ENCODE results near the gene KPNA4.

DNA sequence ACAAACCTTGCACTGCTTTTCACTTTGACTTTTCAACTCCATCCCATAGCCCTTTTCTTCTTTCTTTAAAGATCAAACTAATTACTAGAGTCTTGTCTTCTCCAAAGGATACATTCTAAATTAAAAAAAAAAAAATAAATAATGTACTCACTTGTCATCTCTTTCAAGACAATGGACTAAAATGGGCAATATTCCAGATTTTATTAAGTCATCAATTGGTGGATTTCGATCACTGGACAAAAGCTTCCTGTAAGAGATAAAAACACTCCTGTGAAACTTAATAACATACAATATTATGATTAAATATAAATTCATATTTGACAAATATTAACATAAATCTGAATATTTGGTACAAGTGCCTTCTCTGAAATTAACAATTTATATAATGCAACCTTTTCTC is 34.1 kb downstream of the KPNA4 start:
- TF ChIP-seq RFX5 (IDR thresholded peaks at IDR 0.05) (no peak), RNF2 (IDR thresholded peaks at IDR 0.05; ENCODE audit: borderline replicate concordance, low read depth) (no peak), ZNF302 (CRISPR knock-in tag; IDR thresholded peaks at IDR 0.05) (no peak)
- TF ChIP-seq, protein P1, sequence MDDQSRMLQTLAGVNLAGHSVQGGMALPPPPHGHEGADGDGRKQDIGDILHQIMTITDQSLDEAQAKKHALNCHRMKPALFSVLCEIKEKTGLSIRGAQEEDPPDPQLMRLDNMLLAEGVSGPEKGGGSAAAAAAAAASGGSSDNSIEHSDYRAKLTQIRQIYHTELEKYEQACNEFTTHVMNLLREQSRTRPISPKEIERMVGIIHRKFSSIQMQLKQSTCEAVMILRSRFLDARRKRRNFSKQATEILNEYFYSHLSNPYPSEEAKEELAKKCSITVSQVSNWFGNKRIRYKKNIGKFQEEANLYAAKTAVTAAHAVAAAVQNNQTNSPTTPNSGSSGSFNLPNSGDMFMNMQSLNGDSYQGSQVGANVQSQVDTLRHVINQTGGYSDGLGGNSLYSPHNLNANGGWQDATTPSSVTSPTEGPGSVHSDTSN (IDR thresholded peaks at IDR 0.05): no peak
- TF ChIP-seq, protein P2, sequence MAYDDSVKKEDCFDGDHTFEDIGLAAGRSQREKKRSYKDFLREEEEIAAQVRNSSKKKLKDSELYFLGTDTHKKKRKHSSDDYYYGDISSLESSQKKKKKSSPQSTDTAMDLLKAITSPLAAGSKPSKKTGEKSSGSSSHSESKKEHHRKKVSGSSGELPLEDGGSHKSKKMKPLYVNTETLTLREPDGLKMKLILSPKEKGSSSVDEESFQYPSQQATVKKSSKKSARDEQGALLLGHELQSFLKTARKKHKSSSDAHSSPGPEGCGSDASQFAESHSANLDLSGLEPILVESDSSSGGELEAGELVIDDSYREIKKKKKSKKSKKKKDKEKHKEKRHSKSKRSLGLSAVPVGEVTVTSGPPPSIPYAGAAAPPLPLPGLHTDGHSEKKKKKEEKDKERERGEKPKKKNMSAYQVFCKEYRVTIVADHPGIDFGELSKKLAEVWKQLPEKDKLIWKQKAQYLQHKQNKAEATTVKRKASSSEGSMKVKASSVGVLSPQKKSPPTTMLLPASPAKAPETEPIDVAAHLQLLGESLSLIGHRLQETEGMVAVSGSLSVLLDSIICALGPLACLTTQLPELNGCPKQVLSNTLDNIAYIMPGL (CRISPR knock-in tag; IDR thresholded peaks at IDR 0.05; ENCODE audit: borderline replicate concordance): no peak
- TF ChIP-seq, protein P3, sequence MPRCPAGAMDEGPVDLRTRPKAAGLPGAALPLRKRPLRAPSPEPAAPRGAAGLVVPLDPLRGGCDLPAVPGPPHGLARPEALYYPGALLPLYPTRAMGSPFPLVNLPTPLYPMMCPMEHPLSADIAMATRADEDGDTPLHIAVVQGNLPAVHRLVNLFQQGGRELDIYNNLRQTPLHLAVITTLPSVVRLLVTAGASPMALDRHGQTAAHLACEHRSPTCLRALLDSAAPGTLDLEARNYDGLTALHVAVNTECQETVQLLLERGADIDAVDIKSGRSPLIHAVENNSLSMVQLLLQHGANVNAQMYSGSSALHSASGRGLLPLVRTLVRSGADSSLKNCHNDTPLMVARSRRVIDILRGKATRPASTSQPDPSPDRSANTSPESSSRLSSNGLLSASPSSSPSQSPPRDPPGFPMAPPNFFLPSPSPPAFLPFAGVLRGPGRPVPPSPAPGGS (IDR thresholded peaks at IDR 0.05): no peak
